ENCODE data around the gene EGFL6.
"Not testable (repeated sequence)": the region's sequence is repeated elsewhere in the genome, so short reads cannot be mapped to it uniquely, and the experiment has no call there.

EGFL6 gene

DNA sequence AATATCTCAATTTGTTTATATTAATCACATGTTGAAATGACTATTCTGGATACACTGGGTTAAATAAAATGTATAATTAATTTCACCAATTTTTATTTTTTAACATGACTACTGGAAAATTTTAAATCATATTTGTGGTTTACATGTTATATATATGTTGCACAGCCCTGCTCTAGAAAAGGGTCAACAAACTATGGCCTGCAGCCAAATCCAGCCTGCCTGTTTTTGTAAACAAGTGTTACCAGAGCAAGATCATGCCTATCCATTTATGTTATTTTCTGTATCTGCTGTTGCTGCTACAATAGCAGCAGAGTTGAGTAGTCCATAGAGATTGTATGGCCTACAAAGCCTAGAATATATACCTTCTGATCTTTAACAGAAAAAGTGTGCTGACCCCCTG, 84.7 kb downstream of the EGFL6 start:
- DNase-seq, result no peak

DNA sequence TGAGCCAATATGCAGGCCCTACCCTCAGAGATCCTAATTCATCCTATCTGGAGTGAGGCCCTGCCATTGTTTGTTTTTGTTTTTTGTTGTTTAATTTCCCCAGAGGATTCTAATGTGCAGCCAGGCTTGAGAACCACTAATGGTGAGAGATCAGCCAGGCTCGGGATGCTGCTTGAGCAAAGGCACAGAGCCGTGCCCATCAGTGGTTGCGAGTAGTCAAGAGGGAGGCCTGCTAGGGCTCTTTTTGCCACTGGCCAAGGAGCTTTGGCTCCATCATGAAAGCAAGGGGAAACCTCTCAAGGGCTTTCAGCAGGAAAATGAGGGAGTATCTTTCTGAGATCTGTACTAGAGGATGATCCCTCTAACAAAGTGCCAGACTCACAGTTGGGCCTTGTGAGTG, 86.3 kb downstream of the EGFL6 start:
- no peak for DNase-seq

DNA sequence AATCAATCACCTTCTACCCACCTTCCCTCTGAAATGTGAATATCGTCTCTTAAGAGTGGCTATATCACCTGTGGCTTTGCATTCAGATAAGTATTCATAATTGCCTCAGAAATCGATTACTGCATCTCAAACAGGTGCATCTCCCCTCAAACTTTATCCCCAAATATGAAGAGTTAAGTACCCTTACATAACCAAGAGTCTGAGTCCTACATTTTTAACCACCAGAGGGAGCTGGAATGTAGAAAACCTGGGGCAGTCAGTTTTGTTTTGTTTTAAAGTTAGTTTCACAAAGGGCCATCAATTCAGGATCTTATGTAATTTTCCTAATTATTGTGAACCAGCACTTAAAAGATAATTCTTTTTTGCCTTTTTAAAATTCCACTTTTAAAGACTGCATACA, 89.2 kb downstream of the EGFL6 start:
- DNase-seq, result peak in 1 of 2 experiments; percentile 12

DNA sequence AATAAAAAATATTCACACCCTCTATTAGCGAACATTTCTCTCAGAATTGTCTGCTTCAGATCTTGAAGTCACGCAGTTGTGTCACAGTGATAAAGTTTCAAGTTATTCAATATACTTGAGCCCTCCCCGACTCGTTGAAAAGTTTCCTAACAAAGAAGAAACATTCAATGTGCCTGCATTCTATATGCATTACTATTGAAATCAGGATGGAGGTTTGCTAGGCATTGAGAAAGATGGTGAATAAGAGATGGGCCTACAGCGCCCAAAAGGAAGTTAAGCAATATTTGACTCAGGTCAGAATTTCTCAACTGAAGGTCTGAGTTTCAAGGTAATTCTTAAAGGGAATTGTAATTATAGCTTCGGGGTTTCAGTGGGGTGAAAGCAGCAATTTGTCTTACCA, 89.7 kb downstream of the EGFL6 start:
- DNase-seq, result peak in 1 of 2 experiments; percentile 6

DNA sequence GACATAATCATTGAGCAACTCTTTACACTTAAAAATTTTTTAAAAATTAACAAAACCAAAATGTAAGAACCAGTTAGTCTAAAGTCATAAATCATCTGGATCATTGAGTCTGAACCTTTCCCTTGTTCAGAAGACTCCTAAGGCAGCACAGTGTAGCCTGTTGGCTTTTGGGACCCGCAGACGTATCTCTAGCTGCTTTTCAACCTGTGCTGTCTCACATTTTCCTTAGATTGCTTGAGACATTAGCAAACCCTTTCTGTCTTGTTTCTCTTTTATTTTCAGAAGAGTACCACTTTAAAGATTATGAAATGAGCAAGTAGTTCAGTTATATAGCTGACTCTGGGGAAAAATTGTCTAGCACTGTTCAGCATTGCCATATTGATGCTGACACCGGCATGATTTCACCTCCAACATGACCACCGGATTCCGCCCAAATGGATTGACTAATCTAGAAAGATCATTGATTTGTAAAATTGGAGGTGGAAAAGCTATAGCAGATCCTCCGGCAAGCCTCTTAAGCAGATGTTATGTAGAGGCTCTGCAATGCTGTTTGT, 92.4 kb downstream of the EGFL6 start:
- DNase-seq, result no peak

DNA sequence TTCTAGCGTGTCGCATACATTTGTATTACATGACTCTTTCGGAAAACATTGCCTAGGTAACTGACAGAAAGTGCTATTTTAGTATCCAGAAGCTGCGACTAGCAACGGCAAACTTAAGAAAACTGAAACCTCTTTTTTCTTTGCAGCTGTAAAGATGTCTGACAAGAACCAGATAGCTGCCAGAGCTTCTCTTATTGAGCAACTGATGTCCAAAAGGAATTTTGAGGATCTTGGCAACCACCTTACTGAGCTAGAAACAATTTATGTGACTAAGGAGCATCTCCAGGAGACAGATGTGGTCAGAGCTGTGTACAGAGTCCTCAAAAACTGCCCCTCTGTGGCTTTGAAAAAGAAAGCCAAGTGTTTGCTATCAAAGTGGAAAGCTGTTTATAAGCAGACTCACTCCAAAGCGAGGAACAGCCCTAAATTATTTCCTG, 93.0 kb downstream of the EGFL6 start:
- no peak for DNase-seq

DNA sequence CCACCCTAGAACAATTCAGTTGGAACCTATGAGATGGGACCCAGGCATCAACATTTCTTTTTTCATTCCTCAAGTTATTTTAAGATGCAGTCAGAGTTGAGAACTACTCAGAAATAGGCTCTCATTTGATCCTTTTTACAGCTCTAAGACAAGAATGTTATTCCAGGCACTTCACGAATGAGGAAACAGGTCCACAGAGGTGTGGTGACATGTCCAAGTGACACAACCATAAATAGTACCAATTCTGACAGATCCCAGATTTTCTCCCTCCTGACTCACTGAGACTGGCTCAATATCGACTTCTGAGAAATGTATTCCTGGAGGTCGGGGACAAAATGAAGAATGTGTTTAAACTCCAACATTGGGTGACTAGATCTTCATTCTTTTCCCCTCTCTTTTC, 94.6 kb downstream of the EGFL6 start:
- no peak for DNase-seq

DNA sequence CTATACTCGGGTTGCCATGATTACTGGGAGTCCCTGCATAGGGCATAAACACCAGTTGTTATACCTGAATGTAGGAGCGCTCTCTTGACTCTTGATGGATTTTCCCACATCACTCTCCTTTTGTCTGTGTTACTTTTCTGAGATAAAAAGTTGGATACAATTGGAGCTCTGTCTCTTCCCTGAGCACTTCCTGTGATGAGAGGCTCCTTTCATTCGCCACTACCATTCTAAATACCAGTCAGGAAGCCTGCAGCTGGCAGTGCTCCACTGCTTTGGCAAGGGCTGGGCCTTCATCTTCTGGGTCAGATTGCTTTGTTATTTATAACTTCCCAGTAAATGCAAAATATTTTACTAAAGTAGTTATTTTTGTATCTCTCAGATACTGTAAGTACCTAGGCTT, 97.4 kb downstream of the EGFL6 start:
- DNase-seq, result no peak

DNA sequence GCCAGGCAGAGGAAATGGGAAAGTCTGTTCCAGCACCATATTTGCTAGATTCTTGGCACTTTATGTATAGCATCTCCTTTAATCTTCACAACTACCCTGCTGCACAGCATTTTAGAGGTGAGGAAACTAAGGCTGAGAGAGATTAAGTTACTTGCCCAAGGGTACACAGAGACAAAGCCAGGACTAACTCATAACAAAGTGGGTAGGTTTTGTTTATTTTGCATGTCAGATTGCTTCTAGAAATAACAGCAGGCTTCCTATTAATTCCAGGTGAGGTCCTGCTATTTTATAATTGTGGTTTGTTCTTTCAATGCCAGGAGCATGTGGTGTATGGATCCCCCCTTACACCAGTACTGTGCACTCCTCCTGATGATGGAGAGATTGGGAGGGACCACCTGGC, 98.5 kb downstream of the EGFL6 start:
- DNase-seq, result no peak

DNA sequence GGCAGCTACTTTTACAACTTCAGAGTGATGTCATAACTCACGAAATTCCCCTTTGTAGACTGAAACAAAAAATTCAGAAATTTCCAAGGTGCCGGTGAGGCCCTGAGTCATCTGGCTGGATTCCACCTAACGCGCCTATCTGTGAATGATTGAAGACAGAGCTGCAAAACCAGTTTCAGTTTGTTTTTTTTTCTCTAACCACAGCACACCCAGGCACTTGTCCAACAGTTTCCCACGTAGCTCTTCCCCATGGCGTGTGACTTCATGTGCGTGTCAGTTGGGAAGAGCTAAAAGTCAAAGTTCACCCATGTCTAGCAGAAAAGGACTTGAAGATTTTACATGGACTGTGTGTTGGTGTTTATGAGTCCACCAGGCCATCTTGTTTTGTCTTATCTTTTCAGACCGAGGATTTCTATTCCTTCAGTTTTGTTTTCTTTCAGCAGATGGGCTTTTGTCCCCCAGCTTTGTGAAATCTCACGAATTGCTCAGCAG, 99.9 kb downstream of the EGFL6 start:
- no peak for DNase-seq

DNA sequence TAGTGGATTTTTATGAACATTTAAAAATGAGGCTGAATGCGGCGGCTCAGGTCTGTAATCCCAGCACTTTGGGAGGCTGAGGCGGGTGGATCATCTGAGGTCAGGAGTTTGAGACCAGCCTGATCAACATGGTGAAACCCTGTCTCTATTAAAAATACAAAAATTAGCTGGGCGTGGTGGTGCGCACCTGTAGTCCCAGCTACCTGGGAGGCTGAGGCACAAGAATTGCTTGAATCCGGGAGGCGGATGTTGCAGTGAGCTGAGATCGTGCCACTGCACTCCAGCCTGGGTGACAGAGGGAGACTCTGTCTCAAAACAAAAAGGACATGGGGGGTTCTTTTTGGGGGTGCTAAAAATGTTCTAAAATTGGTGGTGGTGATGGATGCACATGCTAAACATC, 100.4 kb downstream of the EGFL6 start:
- not testable (repeated sequence) for DNase-seq

DNA sequence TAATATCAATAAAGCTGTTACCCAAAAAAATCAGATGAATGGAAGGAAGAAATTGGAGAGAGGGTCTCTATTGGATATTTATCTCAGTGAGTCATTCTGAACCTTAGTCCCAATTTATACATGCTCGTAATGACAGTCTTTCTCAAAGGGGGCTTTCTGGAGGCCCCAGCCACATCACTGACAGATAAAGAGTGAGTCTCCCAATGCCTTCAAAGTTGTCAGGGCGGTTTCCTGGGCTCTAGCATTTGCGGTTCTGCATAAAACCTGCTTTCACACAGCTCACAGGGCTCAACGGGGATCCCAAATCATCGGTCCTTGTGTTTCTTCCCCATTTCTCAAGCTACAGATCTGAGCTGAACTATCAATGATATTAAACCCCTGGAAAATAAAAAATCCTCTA, 100.8 kb downstream of the EGFL6 start:
- DNase-seq, result no peak

DNA sequence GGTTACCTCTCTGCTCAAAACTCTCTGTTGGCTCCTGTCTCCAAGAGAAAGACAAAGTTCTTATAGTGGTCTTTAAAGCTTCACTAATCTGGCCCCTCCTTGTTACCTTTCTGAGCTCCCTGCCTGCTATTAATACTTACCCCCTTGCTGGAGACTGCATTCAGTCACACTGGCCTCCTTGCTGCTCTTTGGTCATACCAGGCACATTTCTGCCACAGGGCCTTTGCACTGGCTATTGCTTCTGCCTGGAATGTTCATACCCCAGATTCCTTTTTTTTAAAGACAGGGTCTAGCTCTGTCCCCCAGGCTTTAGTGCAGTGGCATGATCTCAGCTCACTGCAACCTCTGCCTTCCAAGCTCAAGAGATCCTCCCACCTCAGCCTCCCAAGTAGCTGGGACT, 103.6 kb downstream of the EGFL6 start:
- DNase-seq, result no peak

DNA sequence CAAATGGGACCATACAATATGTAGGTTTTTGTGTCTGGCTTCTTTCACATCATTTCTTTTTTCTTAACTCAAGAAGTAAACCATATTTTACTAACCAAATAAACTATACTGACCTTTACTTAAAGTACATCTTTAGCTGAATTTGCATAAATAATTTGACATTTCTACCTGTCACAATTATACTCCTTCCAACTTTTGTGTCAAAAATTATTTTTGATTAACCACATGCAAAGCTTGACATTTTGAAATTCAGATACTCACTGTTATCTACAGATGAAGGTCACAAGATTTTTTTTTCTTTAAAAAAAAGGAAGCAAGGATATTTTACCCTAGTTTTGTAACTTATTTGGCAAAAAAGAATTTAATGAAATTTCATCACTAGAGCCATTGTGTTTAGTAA, 107.5 kb downstream of the EGFL6 start:
- DNase-seq, result no peak

DNA sequence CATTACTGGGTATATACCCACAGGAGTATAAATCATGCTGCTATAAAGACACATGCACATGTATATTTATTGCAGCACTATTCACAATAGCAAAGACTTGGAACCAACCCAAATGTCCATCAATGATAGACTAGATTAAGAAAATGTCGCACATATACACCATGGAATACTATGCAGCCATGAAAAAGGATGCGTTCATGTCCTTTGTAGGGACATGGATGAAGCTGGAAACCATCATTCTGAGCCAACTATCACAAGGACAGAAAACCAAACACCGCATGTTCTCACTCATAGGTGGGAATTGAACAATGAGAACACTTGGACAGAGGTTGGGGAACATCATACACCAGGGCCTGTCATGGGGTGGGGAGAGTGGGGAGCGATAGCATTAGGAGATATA, 110.3 kb downstream of the EGFL6 start:
- not testable (repeated sequence) for DNase-seq

DNA sequence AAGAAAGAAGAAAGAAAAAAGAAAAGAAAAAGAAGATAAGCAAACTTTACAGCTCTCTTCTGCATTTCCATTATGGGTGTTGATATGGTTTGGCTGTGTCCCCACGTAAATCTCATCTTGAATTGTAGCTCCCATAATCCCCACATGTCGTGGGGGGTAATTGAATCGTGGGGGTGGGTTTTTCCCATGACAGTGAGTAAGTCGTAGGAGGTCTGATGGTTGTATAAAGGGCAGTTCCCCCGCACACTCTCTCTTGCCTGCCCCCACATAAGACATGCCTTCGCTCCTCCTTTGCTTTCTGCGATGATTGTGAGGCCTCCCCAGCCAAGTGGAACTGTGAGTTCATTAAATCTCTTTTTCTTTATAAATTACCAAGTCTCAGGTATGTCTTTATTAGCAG, 112.2 kb downstream of the EGFL6 start:
- DNase-seq, result no peak

Measured in SW 1271 (cell line).